SH-SY5Y (cell line): ENCODE data around the gene TRAM1L1.

Experiments
- GATA2 ChIP-seq: IDR thresholded peaks from 2 replicates; pipeline ENCODE4 v1.6.1; 2011; ENCODE audit warnings: mild to moderate bottlenecking, low read depth, low read length
- GATA3 ChIP-seq: IDR thresholded peaks from 2 replicates; pipeline ENCODE4 v1.6.1; 2011; ENCODE audit warnings: low read depth, mild to moderate bottlenecking, low read length, moderate library complexity

The TRAM1L1 gene

GRCh38 chr4:117084866-117085701, at the start of gene TRAM1L1:
Gene TRAM1L1 (minus strand): TSS chr4:117085576. CDS start chr4:117085393, 183 bp downstream.
- TF ChIP-seq GATA3, result no peak
- TF ChIP-seq GATA2, result peak; percentile 21; the same call in 1 of the 2 replicates

DNA sequence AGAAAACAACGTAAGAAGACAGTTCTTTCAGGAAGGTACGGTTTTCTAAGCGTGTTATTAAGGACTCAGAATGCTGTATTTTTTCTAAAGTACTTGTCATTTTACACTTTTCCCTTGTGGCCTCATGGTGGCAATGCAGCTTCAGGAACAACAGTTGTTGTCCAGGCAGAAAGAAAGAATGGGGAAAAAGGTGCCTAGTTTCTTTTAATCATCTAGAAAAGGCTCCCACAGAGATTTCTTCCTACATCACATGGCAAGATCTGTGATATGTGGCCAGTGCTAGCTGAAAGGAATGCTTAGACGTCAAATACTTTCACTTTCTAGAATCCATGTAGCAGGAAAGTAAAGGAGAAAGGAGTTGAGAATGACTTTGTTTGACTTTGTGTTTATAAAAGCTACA, 49.0 kb upstream of the TRAM1L1 start:
- TF ChIP-seq GATA2, result no peak
- no peak for TF ChIP-seq GATA3

- TF ChIP-seq GATA2 (no peak), GATA3 (no peak)
Observed at GRCh38 chr4:117096886-117097285, 11.5 kb upstream of the TRAM1L1 start.

DNA sequence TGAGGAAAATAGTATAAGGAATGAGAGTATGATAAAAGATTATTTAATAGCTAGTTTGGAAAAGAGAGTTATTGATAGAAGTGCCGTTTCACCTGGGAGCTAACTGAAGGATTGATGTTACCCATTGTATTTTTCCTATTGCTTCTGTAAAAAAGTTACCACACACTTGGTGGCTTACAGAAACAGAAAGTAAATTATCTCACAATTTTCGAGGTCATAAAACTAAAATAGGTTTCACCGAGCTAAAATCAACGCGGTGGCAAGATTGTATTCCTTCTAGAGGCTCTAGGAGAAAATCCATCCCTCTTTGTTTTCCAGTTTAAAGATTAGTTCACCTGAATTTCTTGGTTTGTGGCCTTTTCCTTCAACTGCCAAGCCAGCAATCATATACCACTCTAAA, 11.1 kb upstream of the TRAM1L1 start:
- TF ChIP-seq GATA3 (no peak), GATA2 (no peak)

GRCh38 chr4:117093571-117093970, 8.2 kb upstream of the TRAM1L1 start:
- no peak for TF ChIP-seq GATA2
- TF ChIP-seq GATA3, result no peak

DNA sequence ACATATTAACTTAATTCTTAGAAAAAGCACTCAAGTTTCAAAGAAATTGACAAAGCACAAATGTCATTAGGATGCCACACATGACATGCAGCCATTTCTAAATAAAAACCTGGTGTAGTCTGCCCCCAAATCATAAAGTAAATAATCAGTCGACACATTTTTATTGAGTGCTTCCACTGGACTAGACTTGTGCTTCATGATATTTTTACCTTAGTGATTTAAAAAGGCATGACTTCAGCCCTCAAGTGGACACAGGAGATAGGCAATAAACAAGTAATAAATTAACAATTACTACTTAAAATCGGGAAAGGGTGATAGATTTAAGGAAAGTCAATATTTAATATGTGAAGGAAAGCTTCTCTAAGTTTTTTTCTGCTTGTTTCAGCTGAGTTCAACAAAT, 7.6 kb downstream of the TRAM1L1 start:
- TF ChIP-seq GATA2, result no peak
- TF ChIP-seq GATA3, result no peak

- TF ChIP-seq GATA2 (no peak), GATA3 (no peak)
Observed at GRCh38 chr4:117068120-117068519, 17.3 kb downstream of the TRAM1L1 start.

GRCh38 chr4:117063961-117064696, 21.2 kb downstream of the TRAM1L1 start:
- TF ChIP-seq GATA3 (no peak), GATA2 (no peak)

DNA sequence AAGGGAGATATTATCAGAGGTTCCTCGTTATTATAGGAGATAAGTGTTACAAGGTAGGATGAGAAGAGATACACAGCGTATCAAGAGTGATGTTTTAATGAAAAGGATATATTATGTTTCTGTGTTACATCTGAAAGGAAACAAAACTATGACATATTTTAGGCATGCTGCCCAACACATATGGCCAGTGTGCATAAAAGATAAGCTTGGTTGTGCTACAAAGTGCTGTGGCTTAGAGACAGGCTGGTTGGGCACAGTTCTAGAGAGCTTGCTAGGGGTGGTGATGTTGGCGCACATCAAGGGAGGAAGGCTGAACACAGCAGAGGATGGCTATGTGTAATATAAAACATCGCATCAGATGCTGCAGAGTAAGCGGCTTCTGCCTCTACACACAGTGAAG, 42.4 kb downstream of the TRAM1L1 start:
- TF ChIP-seq GATA3, result no peak
- TF ChIP-seq GATA2, result peak; percentile 65
